Heart right ventricle (tissue), 16 donors: ENCODE data around the gene SLC8B1. TPM values are rescaled to one million over a fixed set of nuclear protein-coding genes. Genes with fewer than 3 reads are reported as not detected.

Experiments used
- ATAC-seq, 8 donors: fragments of 200-7000 bp; cut with Tn5 transposase; one replicate each; pipeline ENCODE4 v1.9.1; 2020; ENCODE audit warnings: mild to moderate bottlenecking in 8 of 8, moderate library complexity in 8 of 8, moderate number of reproducible peaks in 1 of 8
- DNase-seq, 2 donors: peaks; one replicate each; pipeline ENCODE4 v3.0.0-alpha.2; 2020
- H3K27ac ChIP-seq, 10 donors: fragments of 200-600 bp; sonication (generic) in 2 of 10; one replicate each; pipeline versions ENCODE4 v1.5.0 to v1.8.0; 2020 to 2022; ENCODE audit warnings: mild to moderate bottlenecking in 3 of 10
- H3K27me3 ChIP-seq, 7 donors: fragments of 200-600 bp; one replicate each; pipeline ENCODE4 v1.8.0; 2021 to 2022; ENCODE audit warnings: mild to moderate bottlenecking in 2 of 7
- H3K36me3 ChIP-seq, 9 donors: fragments of 200-600 bp; sonication (generic) in 1 of 9; one replicate each; pipeline versions ENCODE4 v1.5.0 to v1.8.0; 2020 to 2022; ENCODE audit warnings: mild to moderate bottlenecking in 2 of 9
- H3K4me1 ChIP-seq, 9 donors: fragments of 200-600 bp; sonication (generic) in 1 of 9; one replicate each; pipeline versions ENCODE4 v1.5.0 to v1.8.0; 2020 to 2022; ENCODE audit warnings: mild to moderate bottlenecking in 4 of 9
- H3K4me3 ChIP-seq, 10 donors: fragments of 200-600 bp; sonication (generic) in 2 of 10; one replicate each; pipeline versions ENCODE4 v1.5.0 to v1.8.0; 2020 to 2022; ENCODE audit warnings: mild to moderate bottlenecking in 7 of 10, moderate library complexity in 2 of 10
- H3K9me3 ChIP-seq, 11 donors: fragments of 200-600 bp in 10 of 11; sonication (generic) in 2 of 11; one replicate each; pipeline versions ENCODE4 v1.5.0 to v1.8.0; 2013 to 2022; ENCODE audit warnings: mild to moderate bottlenecking in 2 of 11, control low read depth in 1 of 11, moderate library complexity in 1 of 11
- CTCF ChIP-seq, 9 donors: fragments of 200-600 bp; sonication (generic) in 2 of 9; IDR thresholded peaks; one replicate each; pipeline versions ENCODE4 v1.5.0 to v1.8.0; 2021 to 2022; ENCODE audit warnings: antibody characterized with exemption in 9 of 9, mild to moderate bottlenecking in 5 of 9, moderate library complexity in 1 of 9
- WGBS, 2 donors: extraction: QIAGEN DNeasy Blood & Tissue Kit; methylation state at CpG; one replicate each; pipeline ENCODE4 v1.1.7; 2013; ENCODE audit warnings: inconsistent platforms in 1 of 2; 5-methylcytosine and 5-hydroxymethylcytosine counted together
- intact Hi-C, 10 donors: fragments of 100-400 bp; cut with DNase I; formaldehyde crosslinking; loops; one replicate each; pipeline versions ENCODE4 v1.11.1 to v1.14.2; 2022
- polyA plus RNA-seq, 2 donors: library from polyadenylated mRNA; stranded (reverse); fragments of 200-250 nt; gene quantifications; one replicate each; pipeline ENCODE4 v1.2.3, GENCODE V29; 2013
- total RNA-seq, 10 donors: library from RNA; stranded (reverse); fragmentation: NEBNext Ultra II Directional in 3 of 10; extraction: Animal tissue kit (Norgen Biotek cat#: 25700) in 3 of 10; gene quantifications; one replicate each; pipeline versions ENCODE4 v1.2.1 to v1.2.4, GENCODE V29; 2021 to 2023
- donor health status: Arrhythmogenic right ventricular cardiomyopathy.
- donor health status: ischemic (EF 13 %, LVEDD 7.1; RV severe dilation, severe dysfunction).
- donor health status: healthy with polysubstance abuse.
- donor health status: DM: no; HTN: yes; CAD: no.
- donor health status: DM: no; HTN: no; CAD: no.
- donor health status: ischemic (EF 25% LVEDD 6.9; RV normal size, moderate dysfunction).
- donor health status: ischemic (EF 25% LVEDD 5.7; RV mildly dilated, moderate dysfunction).
- donor health status: healthy.
- donor health status: DM: yes; HTN: yes; CAD: no.
- donor health status: Ischemic cardiomyopathy.
- donor health status: ischemic (EF 35%, LVEDD 5.7; RV mildly dilated, moderate dysfunction).
- donor health status: nonischemic (EF 11% LVEDD 7.7; RV severe dilation, severe dysfunction).
- donor health status: DM: yes; HTN: yes; CAD: no.
- donor health status: PGD.
- donor health status: ischemic (EF 29% LVEDD 5.4; RV normal size, mild dysfunction).
- donor health status: nonischemic (EF 23%, LVEDD 6.1; RV moderate dilation, normal function).

The SLC8B1 gene
- total and polyA plus RNA-seq, 12 donors, result 7.2 to 16.9 (median 11.9) TPM

- 74 to 86% methylated on average over 22 of the region's 22 CpGs for WGBS, 2 donors
Observed at GRCh38 chr12:113285679-113286610, 49.0 kb downstream of the SLC8B1 start.

DNA sequence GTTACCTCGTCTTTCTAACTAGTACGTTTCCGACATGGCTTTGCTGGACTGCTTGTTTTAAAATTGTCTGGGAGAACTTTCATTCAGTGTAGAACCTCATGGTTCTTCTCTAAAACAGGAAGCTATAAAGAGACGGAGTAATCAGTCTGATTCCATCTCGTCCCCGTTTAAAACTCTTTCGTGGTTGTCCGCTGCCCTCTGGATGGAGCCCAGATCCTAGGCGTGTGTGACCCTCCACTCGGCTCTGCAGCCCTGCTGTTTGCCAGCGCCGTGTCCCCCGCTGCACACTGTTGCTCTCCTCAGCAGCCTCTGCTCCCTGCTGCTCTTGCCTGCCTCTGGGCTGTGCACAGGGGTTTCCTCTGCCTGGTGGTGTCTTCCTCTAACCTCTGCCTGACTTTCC is 50.2 kb downstream of the SLC8B1 start:
- peaks cover 0 to 100% (median 86%) of the 10 kb centered on the region in 9 donors for H3K36me3 ChIP-seq
- no peak overlapping the region for H3K4me3 ChIP-seq
- no peak for ATAC-seq
- WGBS, 2 donors, result 83 to 85% methylated on average over 13 of the region's 13 CpGs
- H3K9me3 ChIP-seq, result no peaks in the 10 kb centered on the region
- no peak for DNase-seq
- no peak for TF ChIP-seq CTCF (IDR thresholded peaks at IDR 0.05)
- no peaks in the 10 kb centered on the region for H3K27me3 ChIP-seq
- peaks cover 0 to 15% (median 4%) of the 10 kb centered on the region in 9 donors for H3K4me1 ChIP-seq
- H3K27ac ChIP-seq, result no peak overlapping the region
- intact Hi-C loops, result no loop called here

More at GRCh38 chr12:113285679-113286610, 49.0 kb downstream of the SLC8B1 start:
- Histone ChIP-seq H3K27ac (peak overlapping the region in 4 of 10 donors; percentile 6 to 42 (median 28)), H3K27me3 (no peaks in the 10 kb centered on the region), H3K4me1 (peaks cover 0 to 15% (median 4%) of the 10 kb centered on the region in 9 donors), H3K4me3 (no peak overlapping the region), H3K36me3 (peaks cover 0 to 100% (median 86%) of the 10 kb centered on the region in 9 donors), H3K9me3 (no peaks in the 10 kb centered on the region)
- ATAC-seq, result peak in 6 of 8 donors; percentile 11 to 29 (median 24)
- intact Hi-C loops, result no loop called here
- peak in 1 of 2 donors; percentile 56 for DNase-seq
- no peak for TF ChIP-seq CTCF (IDR thresholded peaks at IDR 0.05)

- DNase-seq (no peak), ATAC-seq (no peak)
- TF ChIP-seq CTCF (IDR thresholded peaks at IDR 0.05), result no peak
- Histone ChIP-seq H3K4me3 (no peak overlapping the region), H3K36me3 (peaks cover 0 to 100% (median 75%) of the 10 kb centered on the region in 9 donors), H3K27me3 (no peaks in the 10 kb centered on the region), H3K4me1 (peaks cover 0 to 16% (median 2%) of the 10 kb centered on the region in 9 donors), H3K9me3 (no peaks in the 10 kb centered on the region), H3K27ac (no peak overlapping the region)
- 70 to 73% methylated on average over 5 of the region's 5 CpGs for WGBS, 2 donors
- intact Hi-C loops, result loop anchor here in 1 of 10 donors (10.0 kb wide), 1 partner anchor 64 kb away; no protein-coding TSS in a partner anchor
Observed at GRCh38 chr12:113278633-113279032, 56.3 kb downstream of the SLC8B1 start.

- 91 to 93% methylated on average over 8 of the region's 8 CpGs for WGBS, 2 donors
- ATAC-seq, result no peak
- no peak overlapping the region for H3K4me3 ChIP-seq
- H3K4me1 ChIP-seq, result peaks cover under 1 to 21% (median 7%) of the 10 kb centered on the region in 9 donors
- no peak for TF ChIP-seq CTCF (IDR thresholded peaks at IDR 0.05)
- peak overlapping the region in 2 of 10 donors; percentile 10 to 58 for H3K27ac ChIP-seq
- intact Hi-C loops, result loop anchor here in 1 of 10 donors (10.0 kb wide), 1 partner anchor 63 kb away; no protein-coding TSS in a partner anchor
- DNase-seq, result no peak
- H3K36me3 ChIP-seq, result peaks cover 0 to 100% (median 78%) of the 10 kb centered on the region in 9 donors
- H3K9me3 ChIP-seq, result no peaks in the 10 kb centered on the region
- H3K27me3 ChIP-seq, result no peaks in the 10 kb centered on the region
Observed at GRCh38 chr12:113278141-113278540, 56.8 kb downstream of the SLC8B1 start.
